Esophagus squamous epithelium (tissue), 5 donors: Measurements from ENCODE around the gene CNOT8. TPM values are rescaled to one million over a fixed set of nuclear protein-coding genes. Genes with fewer than 3 reads are reported as not detected.

Experiments used
- DNase-seq: peaks from one replicate; lab custom pipeline; 2025; lab: John Stamatoyannopoulos, UW
- H3K27ac ChIP-seq, 4 donors: fragments of 200-600 bp; sonication (generic); one replicate each; pipeline ENCODE4 v1.5.1; 2016 to 2019; ENCODE audit warnings: mild to moderate bottlenecking in 1 of 4
- H3K27me3 ChIP-seq, 4 donors: fragments of 200-600 bp; sonication (generic); 1 replicate in 3 of 4; 2 replicates in 1 of 4; pipeline versions ENCODE4 v1.5.1 to v1.6.0; 2017 to 2021; ENCODE audit warnings: antibody characterized with exemption in 1 of 4
- H3K36me3 ChIP-seq, 3 donors: fragments of 200-600 bp; sonication (generic); one replicate each; pipeline ENCODE4 v1.5.1; 2016 to 2019
- H3K4me1 ChIP-seq, 3 donors: fragments of 200-600 bp; sonication (generic); one replicate each; pipeline ENCODE4 v1.5.1; 2017 to 2019
- H3K4me3 ChIP-seq, 4 donors: fragments of 200-600 bp; sonication (generic); 1 replicate in 3 of 4; 2 replicates in 1 of 4; pipeline ENCODE4 v1.5.1; 2016 to 2019; ENCODE audit warnings: mild to moderate bottlenecking in 2 of 4, moderate library complexity in 1 of 4
- H3K9me3 ChIP-seq, 3 donors: fragments of 200-600 bp; sonication (generic); one replicate each; pipeline ENCODE4 v1.5.1; 2016 to 2019
- CTCF ChIP-seq, 6 experiments: fragments of 450-650 bp in 4 of 6; fragments of 200-600 bp in 2 of 6; sonication (generic) in 2 of 6; IDR thresholded peaks; one replicate each; pipeline ENCODE4 v1.5.1; 2016 to 2019; ENCODE audit warnings: antibody characterized with exemption in 6 of 6, mild to moderate bottlenecking in 4 of 6, moderate library complexity in 4 of 6
- POLR2A ChIP-seq, 4 donors: fragments of 450-650 bp; IDR thresholded peaks; one replicate each; pipeline ENCODE4 v1.6.1; 2017; ENCODE audit warnings: antibody characterized with exemption in 4 of 4, mild to moderate bottlenecking in 4 of 4, moderate library complexity in 3 of 4
- WGBS, 2 donors: methylation state at CpG; one replicate each; pipeline ENCODE4 v1.1.5; 2018; 5-methylcytosine and 5-hydroxymethylcytosine counted together
- intact Hi-C: fragments of 100-400 bp; cut with DNase I; formaldehyde crosslinking; loops from one replicate; pipeline ENCODE4 v1.15.0; 2022
- total RNA-seq, 4 donors: library from RNA; depleted of rRNA; stranded (reverse); fragments of >200 nt; gene quantifications; one replicate each; pipeline ENCODE4 v1.1.0, GENCODE V29; 2016
- donor health status: DM: yes; HTN: yes; CAD: no.

Gene CNOT8
- total RNA-seq, 4 donors from 2014 or later: 32.8 to 55.0 (median 40.3) TPM

GRCh38 chr5:154857530-154858296, 714 bp upstream of the CNOT8 start:
- peak overlapping the region; percentile 62 to 93 (median 82) for H3K4me3 ChIP-seq
- DNase-seq: peak; percentile 90
- H3K36me3 ChIP-seq: peaks cover 0 to 13% (median 0%) of the 10 kb centered on the region in 3 donors
- H3K27ac ChIP-seq: peak overlapping the region; percentile 94 to 100 (median 98)
- no peaks in the 10 kb centered on the region for H3K27me3 ChIP-seq
- H3K4me1 ChIP-seq: peaks cover 0 to 49% (median 36%) of the 10 kb centered on the region in 3 donors
- intact Hi-C loops: no loop called here
- H3K9me3 ChIP-seq: no peaks in the 10 kb centered on the region
- 0% methylated on average over 8 to 17 of the region's 59 CpGs for WGBS, 2 donors
- peak in 2 of 4 donors; percentile 50 to 67 for TF ChIP-seq POLR2A (IDR thresholded peaks at IDR 0.05)
- TF ChIP-seq CTCF (IDR thresholded peaks at IDR 0.05): peak in 2 of 6 experiments; percentile 9 to 13

- intact Hi-C loops: no loop called here
- DNase-seq: no peak
- H3K27me3 ChIP-seq: no peaks in the 10 kb centered on the region
- peak overlapping the region; percentile 94 to 100 (median 98) for H3K27ac ChIP-seq
- WGBS, 2 donors: 0 to 1% methylated on average over 26 of the region's 26 CpGs
- peak overlapping the region; percentile 62 to 93 (median 82) for H3K4me3 ChIP-seq
- TF ChIP-seq CTCF (IDR thresholded peaks at IDR 0.05) (no peak), POLR2A (IDR thresholded peaks at IDR 0.05) (no peak)
- H3K9me3 ChIP-seq: no peaks in the 10 kb centered on the region
- H3K36me3 ChIP-seq: peaks cover 0 to 26% (median 0%) of the 10 kb centered on the region in 3 donors
- peaks cover 0 to 57% (median 38%) of the 10 kb centered on the region in 3 donors for H3K4me1 ChIP-seq
Observed at GRCh38 chr5:154858972-154859871, 795 bp downstream of the CNOT8 start.

DNA sequence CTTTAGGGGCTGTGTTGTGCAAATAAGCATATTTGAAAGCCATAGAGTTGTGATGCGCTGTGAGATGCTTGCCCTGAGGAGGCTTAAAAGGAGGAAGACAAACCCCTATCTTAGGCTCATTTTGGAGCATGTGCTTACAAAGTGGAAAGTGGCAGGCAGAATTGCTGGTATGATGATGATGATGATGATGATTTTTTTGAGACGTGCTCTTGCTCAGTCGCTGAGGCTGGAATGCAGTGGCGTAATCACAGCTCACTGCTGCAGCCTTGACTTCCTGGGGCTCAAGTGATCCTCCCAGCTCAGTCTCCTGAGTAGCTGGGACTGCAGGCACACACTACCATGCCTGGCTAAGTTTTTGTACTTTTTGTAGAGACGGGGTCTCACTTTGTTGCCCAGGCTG, 1.7 kb downstream of the CNOT8 start:
- Histone ChIP-seq H3K4me3 (peak overlapping the region; percentile 62 to 93 (median 82)), H3K9me3 (no peaks in the 10 kb centered on the region), H3K27ac (peak overlapping the region; percentile 94 to 100 (median 98)), H3K36me3 (peaks cover 0 to 35% (median 0%) of the 10 kb centered on the region in 3 donors), H3K4me1 (peaks cover 0 to 57% (median 38%) of the 10 kb centered on the region in 3 donors), H3K27me3 (no peaks in the 10 kb centered on the region)
- 22 to 35% methylated on average over 5 of the region's 5 CpGs for WGBS, 2 donors
- DNase-seq: no peak
- no peak for TF ChIP-seq CTCF (IDR thresholded peaks at IDR 0.05)
- peak in 1 of 4 donors; percentile 13 for TF ChIP-seq POLR2A (IDR thresholded peaks at IDR 0.05)
- intact Hi-C loops: no loop called here

DNA sequence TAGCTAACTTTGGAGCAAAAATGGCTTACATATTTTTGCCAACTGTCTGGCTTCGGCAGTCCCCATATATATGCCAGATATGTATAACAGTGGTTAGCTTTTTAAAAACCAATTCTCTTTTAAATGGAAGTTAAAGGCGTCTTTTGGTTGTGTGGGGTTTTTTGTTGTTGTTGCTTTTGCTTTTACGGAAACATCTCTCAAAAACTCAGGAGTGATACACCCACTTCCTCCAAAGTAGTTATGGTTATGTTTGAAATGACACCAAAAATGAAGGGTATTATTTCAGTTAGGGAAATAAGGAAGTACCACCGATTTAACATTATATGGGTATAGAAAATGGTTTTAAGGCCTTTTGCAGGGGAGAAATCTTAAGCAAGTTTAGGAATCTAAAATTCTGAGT, 2.3 kb downstream of the CNOT8 start:
- Histone ChIP-seq H3K27me3 (no peaks in the 10 kb centered on the region), H3K4me3 (peak overlapping the region in 3 of 4 donors; percentile 74 to 93 (median 90)), H3K9me3 (no peaks in the 10 kb centered on the region), H3K4me1 (peaks cover 0 to 60% (median 38%) of the 10 kb centered on the region in 3 donors), H3K36me3 (peaks cover 0 to 42% (median 5%) of the 10 kb centered on the region in 3 donors), H3K27ac (peak overlapping the region in 3 of 4 donors; percentile 32 to 100 (median 98))
- TF ChIP-seq CTCF (IDR thresholded peaks at IDR 0.05): no peak
- no peak for TF ChIP-seq POLR2A (IDR thresholded peaks at IDR 0.05)
- WGBS, 2 donors: 23 to 44% methylated on average over 4 of the region's 4 CpGs
- intact Hi-C loops: no loop called here
- no peak for DNase-seq
